GM21717 (cell line): ENCODE results near the gene ZNF514.
"Not testable (repeated sequence)": the region's sequence is repeated elsewhere in the genome, so short reads cannot be mapped to it uniquely, and the experiment has no call there.

ENCODE experiments used
- ATAC-seq: cut with Tn5 transposase; IDR thresholded peaks from one replicate; pipeline ENCODE4 v1.9.1; 2021; ENCODE audit warnings: mild to moderate bottlenecking, moderate library complexity; ENCODE audit not compliant: unreplicated experiment

Gene ZNF514

DNA sequence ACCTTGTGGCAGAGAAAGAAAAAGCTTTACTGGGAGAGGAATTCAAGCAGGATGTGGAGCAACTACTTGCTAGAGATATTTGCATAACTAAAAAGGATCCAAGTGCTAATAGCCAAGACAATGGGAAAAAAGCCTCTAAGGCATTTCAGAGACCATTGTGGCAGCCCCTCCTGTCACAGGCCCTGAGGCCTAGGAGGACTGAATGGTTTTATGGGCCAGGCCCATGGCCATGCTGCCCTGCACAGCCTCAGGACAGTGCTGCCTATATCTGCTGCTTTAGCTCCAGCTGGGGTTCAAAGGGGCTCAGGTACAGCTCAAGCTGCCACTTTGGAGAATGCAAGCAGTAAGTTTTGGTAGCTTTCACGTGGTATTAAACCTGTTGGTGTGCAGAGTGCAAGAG lies 20.9 kb downstream of the ZNF514 start:
- ATAC-seq, result no peak

DNA sequence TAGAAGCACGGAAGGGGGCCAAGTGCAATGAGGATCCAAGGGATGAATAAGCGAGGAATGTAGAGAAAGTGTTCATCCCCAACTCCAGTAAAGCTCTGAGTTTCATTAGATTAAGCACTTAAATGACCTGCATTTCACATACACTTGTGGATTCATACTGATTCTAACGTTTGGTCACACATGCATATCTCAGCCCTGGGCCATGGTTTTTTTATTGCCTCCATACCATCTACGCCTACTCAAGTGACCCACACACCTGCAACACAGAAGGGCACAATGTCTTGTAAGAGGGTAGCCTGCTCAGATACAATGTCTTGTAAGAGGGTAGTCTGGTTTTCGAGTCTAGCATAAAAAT lies 37.5 kb downstream of the ZNF514 start:
- peak; percentile 11 for ATAC-seq

DNA sequence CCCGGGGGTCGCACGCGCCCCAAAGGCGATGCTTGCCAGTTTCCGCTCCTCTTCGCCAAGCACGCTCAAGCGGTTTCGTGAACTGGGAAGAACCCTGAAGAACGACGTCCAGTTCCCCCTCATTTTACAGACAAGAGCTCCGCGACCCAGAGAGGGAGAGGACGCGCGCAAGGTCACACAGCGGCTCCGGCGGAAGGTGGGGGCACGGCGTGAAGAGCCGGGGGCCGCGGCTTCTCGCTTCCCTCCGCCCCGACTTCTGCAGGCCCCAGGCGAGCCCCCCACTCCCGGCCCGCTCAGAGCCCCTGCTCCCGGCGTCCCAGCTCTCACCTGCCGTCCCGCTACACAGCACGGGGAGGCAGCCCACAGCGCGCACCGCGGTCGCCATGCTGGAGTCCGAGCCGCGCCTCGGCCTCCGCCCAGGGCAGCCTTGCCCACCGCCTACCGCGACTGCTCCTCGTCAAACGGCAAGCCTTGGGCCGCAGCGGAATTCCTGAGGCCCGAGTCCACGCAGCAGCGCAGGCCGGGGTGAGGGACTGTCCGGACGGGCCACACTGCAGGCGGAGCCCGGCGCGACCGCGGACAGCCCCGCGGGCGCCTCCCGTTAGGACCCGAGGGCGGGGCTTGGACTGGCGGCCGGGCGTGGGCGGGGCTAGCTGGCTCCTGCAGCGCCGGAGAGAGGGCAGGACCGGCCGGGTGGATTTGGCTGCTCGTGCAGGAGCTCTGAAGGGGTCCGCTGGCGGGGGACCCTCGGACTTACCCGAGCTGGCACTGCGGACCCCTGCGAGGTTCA lies 38.0 kb downstream of the ZNF514 start, which contains the start of gene MRPS5:
Gene MRPS5 (minus strand): TSS at position 402 of the 790 bp plus-strand sequence. CDS start 17 bp downstream, at position 385.
- ATAC-seq, result peak; percentile 97

DNA sequence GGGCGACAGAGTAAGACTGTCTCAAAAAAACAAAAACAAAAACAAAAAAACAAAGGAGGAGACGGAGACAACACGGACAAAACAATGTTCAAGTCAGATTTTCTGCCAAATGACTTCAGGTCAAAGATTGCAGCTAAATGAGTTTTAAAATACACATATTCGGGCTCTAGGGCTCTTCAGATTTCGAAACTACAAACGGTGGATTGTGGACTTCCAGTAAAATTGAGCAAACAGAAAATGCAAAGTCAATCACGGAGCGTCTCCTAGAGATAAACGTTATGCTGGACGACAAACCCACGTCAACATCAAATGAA lies 38.6 kb downstream of the ZNF514 start:
- peak; percentile 1 for ATAC-seq

DNA sequence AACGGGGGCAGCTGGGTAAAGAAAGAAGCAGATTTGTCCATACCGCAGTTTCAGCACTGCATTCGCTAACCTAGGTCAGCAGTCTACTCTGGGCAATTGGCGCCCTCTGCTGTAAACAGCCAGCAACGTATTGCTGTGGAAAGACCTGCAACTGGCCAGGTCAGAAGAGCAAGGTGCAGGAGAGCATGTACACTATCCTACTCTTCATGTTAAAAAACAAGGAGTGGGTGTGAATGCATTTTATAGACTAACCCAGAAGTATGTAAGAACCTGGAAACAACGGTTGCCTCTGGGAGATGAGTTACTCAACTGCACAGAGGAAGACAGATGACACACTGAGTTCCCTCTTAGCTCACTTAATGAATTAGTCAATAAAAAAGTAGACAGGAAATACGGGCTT lies 44.2 kb downstream of the ZNF514 start:
- ATAC-seq, result no peak

DNA sequence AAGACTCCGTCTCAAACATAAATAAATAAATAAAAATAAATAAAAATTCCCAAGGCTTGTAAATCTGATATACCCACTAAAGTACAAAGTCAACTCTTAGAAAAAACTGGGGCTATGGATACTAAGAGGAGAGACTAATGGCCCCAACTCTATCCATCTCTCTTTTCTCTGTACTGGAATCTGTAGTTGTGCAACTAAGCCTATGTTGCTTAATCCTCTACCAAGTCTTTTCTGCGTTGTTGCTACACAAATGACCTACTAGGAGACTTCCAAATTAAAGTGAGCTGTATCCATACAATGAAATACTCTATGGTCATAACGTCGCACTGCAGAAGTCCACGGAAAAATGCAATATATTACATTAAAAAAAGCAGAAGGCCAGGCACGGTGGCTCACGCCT lies 46.2 kb downstream of the ZNF514 start:
- ATAC-seq, result no peak

DNA sequence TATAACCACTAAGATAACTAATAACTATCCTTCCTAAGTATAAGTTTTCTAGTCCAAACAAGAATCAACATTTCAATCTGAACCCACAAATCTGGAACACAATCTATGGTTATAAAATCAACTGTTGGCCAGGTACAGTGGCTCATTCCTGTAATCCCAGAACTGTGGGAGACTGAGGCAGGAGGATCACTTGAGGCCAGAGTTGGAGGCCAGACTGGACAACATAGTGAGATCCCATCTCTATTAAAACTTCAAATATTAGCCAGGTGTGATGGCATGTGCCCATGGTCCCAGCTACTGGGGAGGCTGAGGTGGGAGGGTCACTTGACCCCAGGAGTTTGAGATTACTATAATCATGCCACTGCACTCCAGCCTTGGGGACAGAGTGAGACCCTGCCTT lies 49.3 kb downstream of the ZNF514 start:
- no peak for ATAC-seq

DNA sequence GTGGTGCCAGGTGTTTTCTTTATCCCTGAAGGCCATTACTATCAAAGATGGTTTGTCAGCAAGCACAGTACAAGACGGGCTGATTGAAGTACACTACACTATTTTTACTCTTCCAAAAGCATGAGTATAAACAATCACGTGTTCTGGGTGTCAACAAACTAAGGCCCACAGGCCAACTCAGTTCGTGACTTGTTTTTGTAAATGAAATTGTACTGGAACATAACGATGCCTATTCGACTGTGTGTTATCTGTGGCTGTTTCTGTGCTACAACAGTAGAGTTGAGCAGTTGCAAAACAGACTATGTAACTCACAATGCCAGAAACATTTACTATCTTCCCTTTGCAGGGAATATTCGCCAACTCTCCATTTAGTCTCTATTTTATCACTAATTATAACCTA lies 50.4 kb downstream of the ZNF514 start:
- ATAC-seq, result no peak

DNA sequence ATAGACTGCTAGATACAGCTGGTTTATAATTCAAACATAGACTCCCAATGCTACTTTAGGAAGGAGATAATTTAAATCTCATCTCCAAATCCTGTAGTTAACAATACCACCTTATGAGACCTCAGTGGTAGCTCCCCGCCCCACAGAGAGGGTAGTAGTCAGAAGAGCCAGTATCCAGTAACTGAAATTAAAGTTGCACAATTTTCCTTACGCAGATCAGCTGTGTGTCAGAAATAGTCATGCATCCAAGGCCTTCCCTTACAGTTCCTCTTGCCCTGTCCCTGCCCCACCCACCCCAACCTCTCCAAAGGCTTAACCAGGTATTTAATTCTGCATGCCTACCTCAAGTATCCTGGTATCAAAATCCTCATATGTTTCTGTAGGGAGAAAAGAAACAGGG lies 53.6 kb downstream of the ZNF514 start:
- no peak for ATAC-seq

DNA sequence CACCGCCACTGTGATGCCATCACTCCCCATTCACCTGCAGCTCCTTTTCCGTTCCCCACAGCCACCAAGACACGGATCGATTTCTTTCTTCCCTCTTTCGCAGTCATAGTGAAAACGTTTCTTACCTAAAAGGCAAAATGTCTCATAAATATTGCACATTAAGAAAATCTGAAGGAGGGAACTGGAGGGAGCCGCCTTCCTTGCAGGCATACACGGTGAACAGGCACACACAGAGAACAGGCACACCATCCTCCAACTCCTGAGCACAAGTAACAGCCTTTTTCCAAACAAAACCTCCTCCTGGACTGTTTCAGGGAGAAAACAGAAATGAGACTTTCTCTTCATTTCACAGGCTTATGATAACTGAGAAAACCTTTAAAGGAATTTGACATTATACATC lies 55.0 kb downstream of the ZNF514 start:
- ATAC-seq, result no peak

DNA sequence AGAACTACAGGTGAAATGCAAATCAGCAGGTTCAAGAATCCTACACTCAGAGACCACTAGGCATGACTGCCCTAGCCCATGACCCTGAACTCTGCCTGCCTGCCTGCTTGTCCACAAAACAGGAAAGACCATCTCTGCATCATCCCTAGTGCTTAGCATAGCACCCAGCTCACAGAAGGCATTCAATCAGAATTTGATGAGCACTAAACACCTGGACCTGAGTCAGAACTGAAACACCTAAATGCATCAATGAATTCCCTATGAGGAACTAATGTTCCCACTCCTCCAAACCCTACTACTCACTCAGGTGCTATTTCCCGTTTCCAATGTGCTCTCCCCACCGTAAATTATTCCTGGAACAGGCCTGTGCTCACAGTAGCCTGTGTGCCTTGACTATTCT lies 59.7 kb downstream of the ZNF514 start:
- ATAC-seq, result no peak

DNA sequence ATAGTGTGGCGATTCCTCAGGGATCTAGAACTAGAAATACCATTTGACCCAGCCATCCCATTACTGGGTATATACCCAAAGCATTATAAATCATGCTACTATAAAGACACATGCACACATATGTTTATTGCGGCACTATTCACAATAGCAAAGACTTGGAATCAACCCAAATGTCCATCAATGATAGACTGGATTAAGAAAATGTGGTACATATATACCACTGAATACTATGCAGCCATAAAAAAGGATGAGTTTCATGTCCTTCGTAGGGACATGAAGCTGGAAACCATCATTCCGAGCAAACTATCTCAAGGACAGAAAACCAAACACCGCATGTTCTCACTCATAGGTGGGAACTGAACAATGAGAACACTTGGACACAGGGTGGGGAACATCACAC lies 61.4 kb downstream of the ZNF514 start:
- ATAC-seq, result not testable (repeated sequence)
